ENCODE results near the gene PANK2. TPM values are rescaled to one million over a fixed set of nuclear protein-coding genes. Genes with fewer than 3 reads are reported as not detected.

The PANK2 gene
- total RNA-seq, 1 donor from 2014 or later = 59.3 TPM

DNA sequence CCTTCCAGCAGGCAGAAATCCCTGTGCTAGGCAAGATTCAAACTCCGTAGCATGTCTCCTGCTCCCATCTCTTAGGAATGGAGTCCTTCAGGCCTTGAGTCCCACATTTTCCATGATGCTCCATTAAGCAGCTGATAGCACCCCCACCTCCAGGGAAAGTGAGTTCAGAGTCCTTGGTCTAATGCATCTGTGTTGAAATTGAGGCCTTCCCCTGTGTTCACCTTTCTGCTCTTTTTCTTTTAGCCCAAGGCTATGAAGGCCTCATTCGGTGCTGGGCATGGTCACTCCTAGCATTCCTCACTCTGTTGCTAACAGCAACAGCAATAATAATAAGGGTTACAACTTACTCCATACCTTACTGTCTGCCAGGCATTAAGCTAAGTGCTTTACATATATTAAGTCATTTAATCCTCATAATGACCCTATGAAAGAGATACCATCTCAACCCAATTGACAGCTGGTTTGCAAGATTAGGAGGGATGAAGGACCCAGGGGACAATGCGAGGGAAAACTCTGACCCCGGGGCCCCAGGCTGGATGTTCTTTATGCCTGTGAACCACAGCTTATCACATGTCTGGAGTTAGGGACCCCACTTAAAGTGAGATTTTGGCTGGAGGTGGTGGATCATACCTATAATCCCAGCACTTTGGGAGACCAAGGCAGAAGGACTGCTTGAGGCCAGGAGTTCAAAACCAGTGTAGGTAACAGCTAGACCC lies 17.5 kb upstream of the PANK2 start:
- Histone ChIP-seq H4K20me1 (ENCODE audit: insufficient read depth, low read length) (peaks cover 29% of the 10 kb centered on the region), H2AFZ (ENCODE audit: low read depth, low read length) (no peak overlapping the region), H3K9ac (ENCODE audit: low read length) (no peak overlapping the region), H3K79me2 (ENCODE audit: insufficient read depth, low read length) (no peaks in the 10 kb centered on the region), H3K27me3 (ENCODE audit: insufficient read depth, low read length) (no peaks in the 10 kb centered on the region), H3K9me3 (ENCODE audit: insufficient read depth, low read depth, low read length) (no peaks in the 10 kb centered on the region), H3K4me1 (ENCODE audit: insufficient read depth, low read length) (no peaks in the 10 kb centered on the region), H3K4me3 (ENCODE audit: insufficient read depth, low read depth, low read length) (no peak overlapping the region), H3K36me3 (ENCODE audit: insufficient read depth, low read length) (peaks cover 13% of the 10 kb centered on the region), H3K27ac (ENCODE audit: low read depth, low read length) (no peak overlapping the region), H3K4me2 (ENCODE audit: low read length) (no peak overlapping the region)
- Mint-ChIP-seq H3K36me3 (ENCODE audit: low read depth, unreplicated experiment) (peaks cover 33% of the 10 kb centered on the region), H3K27me3 (ENCODE audit: low read depth, unreplicated experiment) (no peaks in the 10 kb centered on the region), H3K9me3 (ENCODE audit: unreplicated experiment) (no peaks in the 10 kb centered on the region), H3K4me3 (ENCODE audit: unreplicated experiment) (no peak overlapping the region), H3K4me1 (ENCODE audit: low read depth, unreplicated experiment) (peaks cover 9% of the 10 kb centered on the region), H3K27ac (ENCODE audit: unreplicated experiment) (no peak overlapping the region)
- FAIRE-seq = no peak
- TF ChIP-seq, protein P1, sequence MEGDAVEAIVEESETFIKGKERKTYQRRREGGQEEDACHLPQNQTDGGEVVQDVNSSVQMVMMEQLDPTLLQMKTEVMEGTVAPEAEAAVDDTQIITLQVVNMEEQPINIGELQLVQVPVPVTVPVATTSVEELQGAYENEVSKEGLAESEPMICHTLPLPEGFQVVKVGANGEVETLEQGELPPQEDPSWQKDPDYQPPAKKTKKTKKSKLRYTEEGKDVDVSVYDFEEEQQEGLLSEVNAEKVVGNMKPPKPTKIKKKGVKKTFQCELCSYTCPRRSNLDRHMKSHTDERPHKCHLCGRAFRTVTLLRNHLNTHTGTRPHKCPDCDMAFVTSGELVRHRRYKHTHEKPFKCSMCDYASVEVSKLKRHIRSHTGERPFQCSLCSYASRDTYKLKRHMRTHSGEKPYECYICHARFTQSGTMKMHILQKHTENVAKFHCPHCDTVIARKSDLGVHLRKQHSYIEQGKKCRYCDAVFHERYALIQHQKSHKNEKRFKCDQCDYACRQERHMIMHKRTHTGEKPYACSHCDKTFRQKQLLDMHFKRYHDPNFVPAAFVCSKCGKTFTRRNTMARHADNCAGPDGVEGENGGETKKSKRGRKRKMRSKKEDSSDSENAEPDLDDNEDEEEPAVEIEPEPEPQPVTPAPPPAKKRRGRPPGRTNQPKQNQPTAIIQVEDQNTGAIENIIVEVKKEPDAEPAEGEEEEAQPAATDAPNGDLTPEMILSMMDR (IDR thresholded peaks at IDR 0.05; ENCODE audit: insufficient read depth, low read depth, low read length) = no peak
- TF ChIP-seq EZH2 (IDR thresholded peaks at IDR 0.05; ENCODE audit: insufficient read depth, low read length) = no peak
- DNase-seq (ENCODE audit: low read depth) = no peak

DNA sequence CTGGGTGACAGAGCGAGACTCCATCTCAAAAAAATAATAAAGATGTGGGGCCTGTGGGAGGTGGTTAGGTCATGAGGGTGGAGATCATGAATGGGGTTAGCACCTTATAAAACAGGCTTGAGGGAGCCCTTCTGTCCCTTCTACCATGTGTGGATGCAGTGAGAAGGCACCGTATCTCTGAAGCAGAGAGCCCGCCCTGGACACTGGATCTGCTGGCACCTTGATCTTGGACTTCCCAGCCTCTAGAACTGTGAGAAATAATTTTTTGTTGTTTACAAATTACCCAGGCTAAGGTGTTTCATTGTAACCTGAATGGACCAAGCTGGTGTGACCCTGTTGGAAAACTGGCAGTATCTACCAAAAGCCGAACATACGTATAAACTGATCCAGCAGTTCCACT lies 15.7 kb upstream of the PANK2 start:
- Histone ChIP-seq H3K27ac (ENCODE audit: low read depth, low read length) (no peak overlapping the region), H3K9me3 (ENCODE audit: insufficient read depth, low read depth, low read length) (no peaks in the 10 kb centered on the region), H2AFZ (ENCODE audit: low read depth, low read length) (no peak overlapping the region), H3K4me3 (ENCODE audit: insufficient read depth, low read depth, low read length) (no peak overlapping the region), H4K20me1 (ENCODE audit: insufficient read depth, low read length) (peaks cover 30% of the 10 kb centered on the region), H3K9ac (ENCODE audit: low read length) (no peak overlapping the region), H3K4me1 (ENCODE audit: insufficient read depth, low read length) (peaks cover 3% of the 10 kb centered on the region), H3K36me3 (ENCODE audit: insufficient read depth, low read length) (peaks cover 10% of the 10 kb centered on the region), H3K4me2 (ENCODE audit: low read length) (no peak overlapping the region), H3K79me2 (ENCODE audit: insufficient read depth, low read length) (no peaks in the 10 kb centered on the region), H3K27me3 (ENCODE audit: insufficient read depth, low read length) (no peaks in the 10 kb centered on the region)
- Mint-ChIP-seq H3K4me1 (ENCODE audit: low read depth, unreplicated experiment) (peaks cover 11% of the 10 kb centered on the region), H3K27me3 (ENCODE audit: low read depth, unreplicated experiment) (no peaks in the 10 kb centered on the region), H3K4me3 (ENCODE audit: unreplicated experiment) (no peak overlapping the region), H3K36me3 (ENCODE audit: low read depth, unreplicated experiment) (peaks cover 29% of the 10 kb centered on the region), H3K27ac (ENCODE audit: unreplicated experiment) (no peak overlapping the region), H3K9me3 (ENCODE audit: unreplicated experiment) (no peaks in the 10 kb centered on the region)
- DNase-seq (ENCODE audit: low read depth) (no peak), FAIRE-seq (no peak)
- no peak for TF ChIP-seq EZH2 (IDR thresholded peaks at IDR 0.05; ENCODE audit: insufficient read depth, low read length)
- TF ChIP-seq, protein P1 (IDR thresholded peaks at IDR 0.05; ENCODE audit: insufficient read depth, low read depth, low read length) = no peak

DNA sequence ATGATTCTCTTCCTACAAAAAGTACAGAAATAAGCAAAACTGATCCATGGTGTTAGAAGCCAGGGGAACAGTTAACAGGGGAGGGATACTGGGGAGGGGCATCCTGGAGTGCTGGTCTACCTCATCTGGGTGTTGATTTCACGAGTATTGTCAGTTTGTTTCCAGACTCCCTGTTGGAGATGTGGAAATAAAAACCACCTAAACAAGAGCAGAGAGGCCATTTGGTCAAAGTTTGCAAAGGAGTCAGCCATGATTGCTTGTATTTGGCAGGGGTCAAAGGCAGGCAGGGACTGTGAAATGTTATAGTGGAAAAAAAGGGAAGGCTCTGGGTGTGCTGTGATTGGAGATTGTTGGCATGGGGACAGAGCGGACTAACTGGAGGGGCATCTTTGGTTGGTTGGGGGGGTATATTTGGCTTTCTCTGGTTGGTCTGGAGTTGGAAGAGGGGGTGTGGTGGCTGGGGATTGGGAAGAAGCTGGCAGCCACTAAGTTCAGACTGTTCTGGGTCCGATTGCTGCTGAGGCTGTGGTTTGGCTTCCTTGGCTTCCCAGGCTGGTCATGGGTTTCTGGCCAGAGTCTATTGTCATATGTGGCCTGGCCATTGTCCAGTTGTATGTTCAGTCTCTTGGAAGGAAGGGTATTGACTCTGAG lies 14.9 kb upstream of the PANK2 start:
- no peaks in the 10 kb centered on the region for H3K9me3 Mint-ChIP-seq (ENCODE audit: unreplicated experiment)
- H3K36me3 Mint-ChIP-seq (ENCODE audit: low read depth, unreplicated experiment) = peaks cover 31% of the 10 kb centered on the region
- no peak for TF ChIP-seq EZH2 (IDR thresholded peaks at IDR 0.05; ENCODE audit: insufficient read depth, low read length)
- TF ChIP-seq, protein P1 (IDR thresholded peaks at IDR 0.05; ENCODE audit: insufficient read depth, low read depth, low read length) = no peak
- H3K27ac Mint-ChIP-seq (ENCODE audit: unreplicated experiment) = no peak overlapping the region
- no peak overlapping the region for H3K4me3 Mint-ChIP-seq (ENCODE audit: unreplicated experiment)
- Histone ChIP-seq H3K79me2 (ENCODE audit: insufficient read depth, low read length) (no peaks in the 10 kb centered on the region), H4K20me1 (ENCODE audit: insufficient read depth, low read length) (peaks cover 30% of the 10 kb centered on the region), H3K9me3 (ENCODE audit: insufficient read depth, low read depth, low read length) (no peaks in the 10 kb centered on the region), H2AFZ (ENCODE audit: low read depth, low read length) (no peak overlapping the region), H3K4me3 (ENCODE audit: insufficient read depth, low read depth, low read length) (no peak overlapping the region), H3K4me1 (ENCODE audit: insufficient read depth, low read length) (peaks cover 3% of the 10 kb centered on the region), H3K27ac (ENCODE audit: low read depth, low read length) (no peak overlapping the region), H3K36me3 (ENCODE audit: insufficient read depth, low read length) (peaks cover 10% of the 10 kb centered on the region), H3K4me2 (ENCODE audit: low read length) (no peak overlapping the region), H3K27me3 (ENCODE audit: insufficient read depth, low read length) (no peaks in the 10 kb centered on the region), H3K9ac (ENCODE audit: low read length) (no peak overlapping the region)
- no peaks in the 10 kb centered on the region for H3K27me3 Mint-ChIP-seq (ENCODE audit: low read depth, unreplicated experiment)
- DNase-seq (ENCODE audit: low read depth) (no peak), FAIRE-seq (no peak)
- peaks cover 11% of the 10 kb centered on the region for H3K4me1 Mint-ChIP-seq (ENCODE audit: low read depth, unreplicated experiment)
